K562 (cell line): ENCODE measurements around the gene CLIC1. TPM values are rescaled to one million over a fixed set of nuclear protein-coding genes. Genes with fewer than 3 reads are reported as not detected.
A peak's percentile ranks its signal among the peaks of the same experiment; 100 is the strongest.

Experiments
- ATAC-seq: fragments of 200-7000 bp; cut with Tn5 transposase; 3 replicates; pipeline ENCODE4 v1.9.1; 2020; ENCODE audit warnings: moderate library complexity
- BruUV-seq: library from RNA; stranded (reverse); fragments of 400-500 nt; replicated peaks from 2 replicates; lab custom pipeline; 2021; lab: Mats Ljungman, UMichigan
- CTCF ChIA-PET: fragments of 300-600 bp; formaldehyde crosslinking; extraction: SDS; loops from one replicate; lab custom pipeline; 2021; ENCODE audit warnings: low intra/inter-chr PET ratio; lab: Yijun Ruan, JAX
- POLR2A ChIA-PET: fragments of 300-600, 350-650 bp; sonication (Branson Sonifier 250); formaldehyde crosslinking; extraction: SDS; loops from one replicate; lab custom pipeline; 2021; ENCODE audit warnings: antibody characterized with exemption, inconsistent platforms; lab: Yijun Ruan, JAX
- DNase-seq, 4 experiments: peaks; one replicate each; pipeline versions ENCODE4 v3.0.0 to v3.0.0-alpha.2; 2011 to 2018; ENCODE audit warnings: low spot score in 3 of 4, mixed read lengths in 3 of 4; ENCODE audit errors: extremely low read depth in 1 of 4
- FAIRE-seq: peaks from 2 replicates; lab custom pipeline; 2011; peaks lifted over from hg19 to GRCh38; lab: Jason Lieb, UNC
- H2AFZ ChIP-seq: 2 replicates; pipeline ENCODE4 v1.6.0; 2011; ENCODE audit warnings: low read depth, low read length, control low read depth, inconsistent platforms
- H3K27ac ChIP-seq: fragments of 200-600 bp; 3 replicates; pipeline ENCODE4 v1.8.0; 2011; ENCODE audit warnings: low read depth, mild to moderate bottlenecking, control low read depth, inconsistent platforms, low read length, moderate library complexity, mixed read lengths; ENCODE audit errors: extremely low read depth
- H3K27me3 ChIP-seq, 2 experiments: fragments of 300-600 bp in 1 of 2; 2 replicates in 1 of 2; 3 replicates in 1 of 2; pipeline versions ENCODE4 v1.6.0 to v1.8.0; 2011; ENCODE audit warnings: inconsistent platforms in 2 of 2, low read length in 2 of 2, mild to moderate bottlenecking in 1 of 2, mixed read lengths in 1 of 2, moderate library complexity in 1 of 2; ENCODE audit not compliant: control insufficient read depth in 2 of 2, insufficient read depth in 2 of 2
- H3K36me3 ChIP-seq: fragments of 300-600 bp; 3 replicates; pipeline ENCODE4 v1.8.0; 2011; ENCODE audit warnings: mild to moderate bottlenecking, low read length, inconsistent platforms; ENCODE audit not compliant: control insufficient read depth, insufficient read depth
- H3K4me1 ChIP-seq, 2 experiments: fragments of 200-600 bp in 1 of 2; replicated peaks in 1 of 2; 2 replicates in 1 of 2; 3 replicates in 1 of 2; pipeline versions ENCODE4 v1.5.1 to v1.8.0; 2011; ENCODE audit warnings: inconsistent platforms in 2 of 2, low read length in 2 of 2, mild to moderate bottlenecking in 1 of 2, mixed read lengths in 1 of 2, moderate library complexity in 1 of 2; ENCODE audit not compliant: control insufficient read depth in 2 of 2, insufficient read depth in 2 of 2
- H3K4me2 ChIP-seq: 2 replicates; pipeline ENCODE4 v1.6.1; 2011; ENCODE audit warnings: low read length, control low read depth, inconsistent platforms, mixed read lengths; ENCODE audit not compliant: insufficient read depth
- H3K4me3 ChIP-seq: fragments of 200-600 bp; sonication (generic), shearing (Covaris generic); 2 replicates; pipeline ENCODE4 v1.5.1; 2016; ENCODE audit warnings: control low read depth, inconsistent platforms
- H3K79me2 ChIP-seq: fragments of 200-600 bp; 3 replicates; pipeline ENCODE4 v1.8.0; 2011; ENCODE audit warnings: low read length, inconsistent platforms; ENCODE audit not compliant: control insufficient read depth, insufficient read depth
- H3K9ac ChIP-seq, 2 experiments: 2 replicates each; pipeline versions ENCODE4 v1.6.0 to v1.6.1; 2011; ENCODE audit warnings: low read depth in 2 of 2, low read length in 2 of 2, control low read depth in 1 of 2, inconsistent platforms in 1 of 2, mild to moderate bottlenecking in 1 of 2, mixed read lengths in 1 of 2; ENCODE audit not compliant: insufficient read depth in 1 of 2
- H3K9me1 ChIP-seq: one replicate; pipeline ENCODE4 v1.6.0; 2011; ENCODE audit warnings: inconsistent platforms, mild to moderate bottlenecking, low read length, moderate library complexity; ENCODE audit not compliant: control insufficient read depth, insufficient read depth
- H3K9me3 ChIP-seq: replicated peaks from 2 replicates; pipeline ENCODE4 v1.5.1; 2011; ENCODE audit warnings: low read depth, low read length, inconsistent platforms; ENCODE audit not compliant: control insufficient read depth, insufficient read depth
- H4K20me1 ChIP-seq: replicated peaks from 2 replicates; pipeline ENCODE4 v1.6.1; 2011; ENCODE audit warnings: low read length, inconsistent platforms, mixed read lengths; ENCODE audit not compliant: control insufficient read depth, insufficient read depth
- ETV5 ChIP-seq: sonication (generic); formaldehyde crosslinking; IDR thresholded peaks from 2 replicates; pipeline ENCODE4 v1.4.0; 2020; ENCODE audit warnings: low read depth, mild to moderate bottlenecking, missing genetic modification reagents
- FOXJ2 ChIP-seq: fragments of 200-800 bp; sonication (Bioruptor generic); IDR thresholded peaks from 2 replicates; pipeline ENCODE4 v1.6.1; 2016; ENCODE audit warnings: missing genetic modification characterization, missing compliant biosample characterization
- OTX1 ChIP-seq: fragments of 450-650 bp; formaldehyde crosslinking; IDR thresholded peaks from 2 replicates; pipeline ENCODE4 v1.4.0; 2022; ENCODE audit warnings: mild to moderate bottlenecking
- PML ChIP-seq: IDR thresholded peaks from 2 replicates; pipeline ENCODE4 v1.6.1; 2012; ENCODE audit warnings: low read length, inconsistent platforms
- TCF15 ChIP-seq: fragments of 250-450 bp; sonication (Bioruptor Pico); IDR thresholded peaks from 2 replicates; pipeline ENCODE4 v1.8.0; 2022; ENCODE audit warnings: moderate library complexity, mild to moderate bottlenecking, inconsistent platforms
- ZNF668 ChIP-seq: fragments of 250-450 bp; sonication (Bioruptor Pico); IDR thresholded peaks from 2 replicates; pipeline ENCODE4 v1.8.0; 2022; ENCODE audit warnings: mild to moderate bottlenecking, inconsistent platforms
- WGBS: fragments of 100-300 bp; shearing (Covaris generic); methylation state at CpG from one replicate; pipeline ENCODE4 v1.1.6; 2016; ENCODE audit warnings: low coverage, mixed read lengths; ENCODE audit not compliant: insufficient coverage; ENCODE audit errors: missing lambda C conversion rate; 5-methylcytosine and 5-hydroxymethylcytosine counted together
- in situ Hi-C: fragments of 300-500 bp; cut with MboI; formaldehyde crosslinking; loops from 4 replicates; pipeline ENCODE4 v1.15.0; 2018; ENCODE audit warnings: inconsistent platforms, mixed read lengths
- intact Hi-C: fragments of 100-400 bp; cut with micrococcal nuclease; formaldehyde crosslinking; loops from 2 replicates; pipeline ENCODE4 v1.14.2; 2022
- polyA plus RNA-seq, 8 experiments: library from polyadenylated mRNA; depleted of rRNA in 4 of 8; stranded (reverse) in 5 of 8; unstranded in 3 of 8; fragments of >200 nt; fragmentation: Nextera tagmentation in 2 of 8; fragmentation: Illumina TruSeq in 1 of 8; extraction: Ambion mirVana in 2 of 8; extraction: Trizol in 1 of 8; gene quantifications; 2 replicates each; pipeline versions ENCODE4 v1.2.1 to v1.2.3, GENCODE V29; 2011 to 2014; ENCODE audit warnings: inconsistent platforms in 1 of 8, missing spikeins in 1 of 8
- total RNA-seq, 7 experiments: library from RNA; depleted of rRNA in 6 of 7; stranded (reverse); fragments of >200 nt in 6 of 7; fragmentation: Illumina TruSeq in 2 of 7; extraction: Trizol in 2 of 7; gene quantifications; 2 replicates each; pipeline versions ENCODE4 v1.2.1 to v1.2.3, GENCODE V29; 2011 to 2021; ENCODE audit warnings: low replicate concordance in 1 of 7
- TF ChIP-seq, protein P1 (sequence below): fragments of 450-650 bp; formaldehyde crosslinking; conservative IDR thresholded peaks from 2 replicates; pipeline ENCODE4 v1.4.0; 2022; ENCODE audit warnings: mild to moderate bottlenecking, missing genetic modification characterization

CLIC1 gene
- total and polyA plus RNA-seq, 9 of the 15 experiments (the other 6 are each of a cell fraction or from before 2014, with no cell fraction given), result 1,267 to 2,419 (median 1,808) TPM

DNA sequence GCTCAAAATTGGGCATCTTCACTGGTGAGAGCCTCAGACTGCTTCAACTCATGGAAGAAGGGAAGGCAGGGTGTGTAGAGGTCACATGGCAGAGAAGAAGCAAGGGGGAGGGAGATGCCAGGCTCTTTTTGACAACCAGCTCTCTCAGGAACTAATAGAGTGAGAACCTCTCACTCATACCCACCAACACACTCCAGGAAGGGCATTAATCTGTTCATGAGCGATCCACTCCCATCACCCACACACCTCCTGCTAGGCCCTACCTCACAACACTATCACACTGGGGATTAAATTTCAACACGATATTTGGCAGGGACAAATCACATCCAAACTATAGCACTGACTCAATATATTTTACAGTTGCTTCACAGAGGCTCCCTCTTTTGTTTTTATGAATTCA lies 5.5 kb upstream of the CLIC1 start:
- no peak for DNase-seq
- H3K4me3 ChIP-seq, result no peak overlapping the region
- H3K4me2 ChIP-seq, result no peak overlapping the region
- ChIA-PET CTCF (no interaction called here), POLR2A (interaction anchor here (0.6 to 13.1 kb wide), 10 partner anchors 8 to 121 kb away, joined by 3 to 236 read pairs (median 46); partner anchors contain the start of genes BAG6, DDAH2, HSPA1B and LY6G6C)
- H3K27ac ChIP-seq, result peak overlapping the region; percentile 2; the same call in 1 of the 3 replicates
- TF ChIP-seq PML, result 0 out of 2 replicates have a peak, but pooled peaks have one; percentile 13
- 0 out of 2 replicates have a peak, but pooled peaks have one; percentile 19 for TF ChIP-seq TCF15 (CRISPR knock-in tag)
- no peak for TF ChIP-seq ZNF668 (CRISPR knock-in tag)
- TF ChIP-seq OTX1 (CRISPR knock-in tag), result 0 out of 2 replicates have a peak, but pooled peaks have one; percentile 51
- TF ChIP-seq, protein P1, sequence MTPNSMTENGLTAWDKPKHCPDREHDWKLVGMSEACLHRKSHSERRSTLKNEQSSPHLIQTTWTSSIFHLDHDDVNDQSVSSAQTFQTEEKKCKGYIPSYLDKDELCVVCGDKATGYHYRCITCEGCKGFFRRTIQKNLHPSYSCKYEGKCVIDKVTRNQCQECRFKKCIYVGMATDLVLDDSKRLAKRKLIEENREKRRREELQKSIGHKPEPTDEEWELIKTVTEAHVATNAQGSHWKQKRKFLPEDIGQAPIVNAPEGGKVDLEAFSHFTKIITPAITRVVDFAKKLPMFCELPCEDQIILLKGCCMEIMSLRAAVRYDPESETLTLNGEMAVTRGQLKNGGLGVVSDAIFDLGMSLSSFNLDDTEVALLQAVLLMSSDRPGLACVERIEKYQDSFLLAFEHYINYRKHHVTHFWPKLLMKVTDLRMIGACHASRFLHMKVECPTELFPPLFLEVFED (CRISPR knock-in tag), result 0 out of 2 replicates have a peak, but pooled peaks have one; percentile 54
- 0 out of 2 replicates have a peak, but pooled peaks have one; percentile 8 for TF ChIP-seq ETV5 (CRISPR knock-in tag)
- TF ChIP-seq FOXJ2, result no peak
- BruUV-seq, result no TSS peak
- no peaks in the 10 kb centered on the region for H3K9me1 ChIP-seq
- H3K79me2 ChIP-seq, result peaks cover 49% of the 10 kb centered on the region
- FAIRE-seq, result no peak
- no peak for ATAC-seq
- H2AFZ ChIP-seq, result no peak overlapping the region
- H3K9ac ChIP-seq, result no peak overlapping the region; a peak in 1 of 4 replicates
- peaks cover 53 to 56% of the 10 kb centered on the region in 2 experiments for H3K4me1 ChIP-seq
- in situ Hi-C loops (no loop called here), intact Hi-C loops (no loop called here)
- H3K27me3 ChIP-seq, result no peaks in the 10 kb centered on the region
- H3K36me3 ChIP-seq, result peaks cover 50% of the 10 kb centered on the region
- WGBS, result 67% methylated on average over 2 of the region's 2 CpGs
- no peaks in the 10 kb centered on the region for H3K9me3 ChIP-seq
- no peaks in the 10 kb centered on the region for H4K20me1 ChIP-seq
